NB4 (cell line): Measurements from ENCODE around the gene HOXA5.

Experiments used
- CTCF ChIP-seq: IDR thresholded peaks from one replicate; pipeline ENCODE4 v1.5.1; 2012; ENCODE audit warnings: low read depth, low read length
- MYC ChIP-seq: IDR thresholded peaks from 2 replicates; pipeline ENCODE4 v1.6.1; 2011; ENCODE audit warnings: low read depth, low read length
- POLR2A ChIP-seq: IDR thresholded peaks from 2 replicates; pipeline ENCODE4 v1.6.1; 2011; ENCODE audit warnings: mild to moderate bottlenecking; ENCODE audit not compliant: insufficient read length; ENCODE audit errors: extremely low read depth

- TF ChIP-seq CTCF = no peak
- no peak for TF ChIP-seq POLR2A
- TF ChIP-seq MYC = no peak
Observed at GRCh38 chr7:27166531-27167505, 23.3 kb upstream of the HOXA5 start.
